SIG-M5 treated with dmso at 0.1 percent for 504 hours (cell line): Measurements from ENCODE around the gene GAB3.
"Not testable (repeated sequence)": the region's sequence is repeated elsewhere in the genome, so short reads cannot be mapped to it uniquely, and the experiment has no call there.

Experiments used
- DNase-seq: peaks from one replicate; lab custom pipeline; 2025; ENCODE audit not compliant: unreplicated experiment; lab: John Stamatoyannopoulos, UW

GAB3 gene

DNA sequence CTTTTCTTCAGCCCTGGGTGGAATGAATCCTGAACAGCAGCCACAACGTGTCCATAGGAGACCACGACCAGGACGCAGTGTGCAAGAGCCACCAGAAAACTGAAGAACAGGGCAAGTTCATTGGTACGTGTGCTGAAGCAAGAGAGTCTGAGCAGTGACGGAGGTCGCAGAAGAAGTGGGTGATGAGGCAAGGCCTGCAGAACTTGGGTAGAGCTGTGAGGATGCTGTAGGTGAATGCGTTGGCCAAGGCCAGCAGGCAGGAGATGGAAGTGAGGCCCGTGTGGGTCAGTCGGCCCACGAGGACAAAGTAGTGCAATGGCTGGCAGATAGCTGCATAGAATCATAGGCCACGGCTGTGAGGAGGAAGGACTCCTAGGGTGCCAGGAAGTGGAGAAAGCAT, 91.9 kb downstream of the GAB3 start:
- no peak for DNase-seq

DNA sequence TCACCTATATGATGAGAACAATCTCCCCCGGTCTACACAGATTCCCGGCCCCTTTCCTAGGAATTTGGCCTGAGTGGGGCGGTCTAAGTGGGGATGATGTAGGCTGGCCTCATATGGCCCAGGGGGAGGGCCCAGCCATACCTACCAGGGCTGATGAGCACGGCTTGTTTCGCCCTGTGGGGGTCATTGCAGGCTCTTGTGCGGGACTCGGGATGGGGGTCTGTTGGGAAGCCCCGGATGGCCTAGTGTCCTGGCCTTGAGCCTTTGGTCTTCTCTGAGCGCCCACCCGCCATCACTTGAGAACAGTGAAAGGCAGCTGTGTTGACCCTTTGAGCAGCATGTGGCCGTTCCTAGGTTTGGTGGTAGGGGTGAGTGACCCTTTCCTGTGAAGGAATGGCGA, 92.7 kb downstream of the GAB3 start:
- DNase-seq, result no peak

DNA sequence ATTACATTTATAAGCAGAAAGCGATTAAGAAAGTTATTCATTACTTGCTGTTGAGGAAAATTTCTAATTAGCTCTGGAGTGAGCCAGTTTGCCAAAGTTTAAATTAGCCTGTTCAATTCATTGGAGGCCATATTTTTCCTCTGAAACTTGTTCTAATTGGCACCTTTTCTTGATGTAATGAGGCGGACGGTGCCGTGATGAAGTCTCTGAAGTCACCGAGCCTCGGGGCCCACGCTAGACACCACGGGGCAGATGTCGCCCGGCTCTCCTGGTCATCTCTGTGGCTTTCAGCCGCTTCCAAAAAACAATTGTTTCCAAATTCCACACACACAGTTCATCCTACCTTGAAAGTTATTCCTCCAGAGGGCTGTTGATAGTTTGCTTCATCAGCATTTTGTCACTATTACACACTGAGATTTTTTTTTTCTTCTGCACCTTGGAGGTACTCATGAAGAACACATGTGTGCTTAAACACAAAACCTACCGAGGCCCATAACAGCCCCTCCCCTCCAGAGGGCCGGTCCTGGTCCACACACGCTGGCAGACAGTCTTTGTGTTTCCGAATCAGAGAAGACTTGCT, 93.6 kb downstream of the GAB3 start:
- DNase-seq, result no peak

DNA sequence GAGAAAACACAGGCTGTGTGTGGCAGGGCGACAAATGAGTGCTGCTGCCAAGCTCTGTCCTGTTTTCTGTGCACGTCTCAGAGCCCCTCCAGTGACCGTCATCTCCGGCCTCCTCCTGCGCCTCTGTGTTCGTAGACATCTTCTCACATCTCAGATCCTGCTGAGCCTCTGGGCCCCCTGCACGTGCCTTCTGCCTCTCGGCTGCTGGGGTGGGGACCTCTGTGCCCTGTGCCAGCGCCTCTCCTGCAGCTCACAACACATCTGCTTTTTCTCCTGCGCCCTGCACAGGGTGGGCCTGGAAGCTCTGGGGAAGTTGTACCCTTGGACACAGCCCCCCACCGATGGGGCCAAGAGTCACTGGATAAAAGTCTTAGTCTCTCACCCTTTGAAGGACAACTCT, 95.1 kb downstream of the GAB3 start:
- DNase-seq, result no peak

DNA sequence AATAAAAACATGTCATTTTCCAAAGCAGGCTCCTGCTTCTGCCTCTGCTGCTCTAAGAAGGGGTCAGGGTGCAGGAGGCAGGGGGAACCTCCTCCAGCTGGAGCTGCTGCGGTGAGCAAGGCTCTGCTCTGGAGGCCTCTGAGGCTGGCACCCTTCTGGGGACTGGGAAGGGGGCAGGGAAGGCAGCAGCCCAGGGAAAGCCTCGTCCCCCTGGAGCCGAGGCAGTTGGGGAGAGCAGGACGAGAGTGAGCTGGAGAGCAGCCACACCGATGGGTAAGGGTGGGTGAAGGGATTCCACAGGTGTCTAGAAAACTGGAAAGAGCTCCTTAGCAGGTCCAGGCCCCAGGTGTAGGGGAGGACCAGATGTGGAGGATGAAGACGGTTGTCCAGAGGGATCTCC, 95.5 kb downstream of the GAB3 start:
- DNase-seq, result no peak

DNA sequence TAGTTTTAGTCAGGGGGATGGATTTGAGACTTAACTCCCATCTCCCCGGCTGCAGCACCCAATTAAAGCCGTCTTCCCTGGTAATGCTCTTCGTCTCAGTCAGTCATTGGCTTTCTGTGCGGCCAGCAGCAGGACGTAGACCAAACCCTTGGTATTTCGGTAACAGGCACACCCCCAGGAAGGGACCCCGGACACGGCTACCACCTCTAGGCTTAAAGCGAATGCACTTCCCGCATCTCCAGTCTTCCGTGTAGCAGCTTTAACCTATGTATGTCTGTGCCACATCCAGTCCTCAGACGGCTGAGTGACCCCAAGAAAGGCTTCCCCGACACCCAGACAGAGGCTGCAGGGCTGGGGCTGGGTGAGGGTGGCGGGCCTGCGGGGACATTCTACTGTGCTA, 96.0 kb downstream of the GAB3 start:
- no peak for DNase-seq

DNA sequence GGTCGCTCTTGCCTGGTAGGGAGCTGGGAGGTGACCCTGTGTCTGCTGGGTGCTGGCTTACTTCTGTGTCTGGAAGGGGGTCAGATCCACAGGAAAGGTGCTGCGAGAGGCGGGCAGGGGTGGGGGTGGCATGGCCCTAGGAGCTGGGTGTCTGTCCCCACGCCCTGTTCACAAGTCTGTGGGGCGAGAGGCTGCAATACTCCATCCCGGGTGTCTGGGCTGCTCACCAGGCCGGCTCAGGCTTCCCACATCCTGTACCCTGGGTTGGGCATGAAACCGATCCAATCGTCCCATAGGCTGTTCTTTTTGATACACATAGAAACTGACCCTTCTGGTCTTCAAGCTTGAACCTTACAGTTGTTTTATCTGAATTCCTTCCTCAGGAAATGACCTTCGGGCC, 96.5 kb downstream of the GAB3 start:
- DNase-seq, result no peak

DNA sequence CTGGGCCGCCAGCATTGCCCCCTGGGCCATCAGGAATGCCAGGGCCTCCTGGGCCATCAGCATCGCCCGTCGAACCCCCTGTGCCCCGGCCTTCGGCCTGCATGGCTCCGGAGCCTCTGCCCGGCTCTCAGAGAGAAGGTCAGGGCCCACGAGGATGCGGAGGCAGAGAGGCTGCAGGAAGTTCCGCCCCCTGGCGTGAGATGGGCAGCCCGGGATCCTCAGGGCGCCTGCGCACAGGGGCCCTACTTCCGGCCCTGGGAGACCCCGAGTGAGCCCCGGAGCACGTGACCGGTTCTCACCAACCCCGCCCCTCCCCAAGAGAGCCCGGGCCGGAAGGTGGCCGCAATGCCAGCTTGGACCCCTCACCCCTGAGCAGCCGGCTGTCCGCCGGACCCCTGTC, 97.5 kb downstream of the GAB3 start, which contains the start of gene CTAG2:
CTAG2 (minus strand) TSS at position 167 of the 400 bp plus-strand sequence; CDS start at position 103, 64 bp downstream.
- DNase-seq, result not testable (repeated sequence)

DNA sequence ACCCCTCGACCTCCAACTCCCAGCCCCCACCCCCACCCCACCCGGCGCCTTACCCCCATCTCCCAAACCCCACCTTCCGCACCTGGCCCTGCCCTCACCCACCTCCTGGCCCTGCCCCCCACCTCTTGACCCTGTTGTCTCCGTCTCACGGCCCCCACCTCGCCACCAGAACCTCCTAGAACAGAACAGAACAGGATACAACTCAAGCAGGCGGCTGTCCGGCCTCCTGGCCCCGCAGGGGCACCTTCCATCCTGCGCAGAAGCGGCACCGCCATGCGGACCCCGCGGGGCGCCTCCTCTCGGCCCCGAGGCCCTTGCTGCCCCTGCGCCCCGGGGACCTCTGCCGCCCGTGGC, 97.9 kb downstream of the GAB3 start:
- DNase-seq, result no peak

DNA sequence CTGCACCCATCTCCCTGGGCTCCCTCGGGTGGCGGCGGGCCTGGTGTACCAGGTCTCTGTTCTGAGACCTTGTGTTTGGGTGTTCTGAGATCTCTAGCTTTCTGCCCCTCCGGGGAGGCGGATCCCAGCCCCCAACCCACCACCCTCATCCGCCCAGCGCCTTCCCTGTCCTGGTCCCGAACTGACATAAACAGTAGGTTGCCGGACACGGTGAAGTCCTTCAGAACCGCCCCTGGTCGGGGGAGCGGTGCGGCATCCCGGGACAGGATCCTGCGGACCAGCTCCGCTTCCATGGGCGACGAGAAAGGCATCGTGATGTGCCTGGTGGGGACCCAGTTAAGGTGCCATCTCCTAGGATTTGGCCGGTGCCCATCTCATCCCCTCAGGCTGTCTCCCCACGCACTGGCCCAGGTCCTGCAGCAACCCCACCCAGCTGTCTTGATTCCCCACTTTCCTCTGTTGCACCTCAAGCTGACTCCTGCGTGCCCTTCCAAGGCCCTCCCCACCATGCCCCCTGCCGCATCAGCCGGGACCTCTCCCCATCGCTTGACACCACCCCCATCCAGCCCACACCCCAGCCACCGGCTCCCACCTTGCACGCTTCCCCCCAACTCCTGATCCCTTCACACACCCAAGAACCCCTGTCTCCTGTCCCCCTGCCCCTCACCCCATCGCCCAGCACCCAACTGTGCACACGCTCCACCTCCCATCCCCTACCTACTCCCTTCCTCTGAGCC, 98.4 kb downstream of the GAB3 start:
- DNase-seq, result no peak

DNA sequence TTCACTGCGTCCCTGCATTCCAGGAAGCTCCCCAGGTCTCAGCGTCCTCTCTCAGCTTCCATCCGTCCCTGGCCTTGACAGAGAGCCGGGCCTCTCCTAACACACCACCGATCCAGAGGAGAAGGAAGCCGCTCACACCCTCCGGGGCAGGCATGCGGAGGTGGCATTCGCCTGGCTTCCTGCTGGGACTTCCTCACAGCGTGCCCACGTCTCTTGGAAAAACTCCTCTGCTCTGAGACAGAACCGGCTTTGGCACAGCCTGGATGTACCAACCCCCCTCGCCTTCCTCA, 100.7 kb downstream of the GAB3 start:
- no peak for DNase-seq

DNA sequence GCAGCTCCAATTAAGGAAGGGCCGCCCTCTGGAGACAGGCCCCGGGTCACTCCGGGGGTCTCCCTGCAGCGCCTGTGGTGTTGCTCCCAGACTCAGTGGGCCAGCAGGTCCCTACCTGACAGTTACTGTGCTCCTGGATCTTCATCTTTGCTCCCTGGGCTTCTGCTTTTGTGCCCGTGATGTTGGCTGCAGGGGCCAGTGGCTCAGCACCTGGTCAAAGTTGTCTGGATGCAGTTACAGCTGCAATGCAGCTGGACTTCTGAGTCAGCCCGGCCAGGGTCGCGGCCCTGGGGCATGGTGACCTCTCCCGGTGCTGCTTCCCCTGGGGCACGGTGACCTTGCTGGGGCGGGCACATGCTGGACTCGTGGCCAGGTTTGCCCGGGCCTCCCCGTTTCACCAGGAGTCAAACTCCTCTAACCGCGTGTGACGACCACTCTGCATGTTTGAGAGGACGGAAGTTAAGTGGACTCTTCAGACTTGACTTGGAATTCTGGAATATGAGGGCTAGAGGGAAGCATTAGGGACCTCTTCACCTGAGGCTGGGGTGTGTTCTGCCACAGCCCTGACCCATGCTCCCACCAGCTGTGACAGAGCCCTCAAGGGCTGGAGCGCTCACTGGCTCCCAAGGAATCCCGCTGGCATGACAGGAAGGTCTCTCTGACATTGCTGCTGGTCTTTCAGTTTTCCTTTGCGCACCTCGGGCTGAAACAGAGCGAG, 101.2 kb downstream of the GAB3 start:
- DNase-seq, result no peak

DNA sequence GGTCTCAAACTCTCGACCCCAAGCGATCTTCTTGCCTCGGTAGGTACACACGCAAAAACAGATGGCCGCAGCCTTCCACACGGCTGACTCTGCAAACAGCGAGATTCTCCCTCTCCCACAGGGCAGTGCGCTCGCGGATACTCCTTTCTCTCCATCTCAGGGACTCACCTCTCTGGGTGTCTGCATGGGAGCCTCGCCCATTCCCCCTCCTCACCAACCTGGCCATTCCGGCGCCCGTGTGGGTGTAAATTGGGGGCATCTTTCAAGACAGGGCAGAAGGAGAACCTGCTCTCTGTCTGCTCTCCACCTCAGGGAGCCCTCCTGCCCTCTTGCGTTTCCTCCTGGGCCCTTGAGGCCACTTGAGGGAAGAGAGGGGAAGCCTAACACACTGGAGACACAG, 101.9 kb downstream of the GAB3 start:
- no peak for DNase-seq

DNA sequence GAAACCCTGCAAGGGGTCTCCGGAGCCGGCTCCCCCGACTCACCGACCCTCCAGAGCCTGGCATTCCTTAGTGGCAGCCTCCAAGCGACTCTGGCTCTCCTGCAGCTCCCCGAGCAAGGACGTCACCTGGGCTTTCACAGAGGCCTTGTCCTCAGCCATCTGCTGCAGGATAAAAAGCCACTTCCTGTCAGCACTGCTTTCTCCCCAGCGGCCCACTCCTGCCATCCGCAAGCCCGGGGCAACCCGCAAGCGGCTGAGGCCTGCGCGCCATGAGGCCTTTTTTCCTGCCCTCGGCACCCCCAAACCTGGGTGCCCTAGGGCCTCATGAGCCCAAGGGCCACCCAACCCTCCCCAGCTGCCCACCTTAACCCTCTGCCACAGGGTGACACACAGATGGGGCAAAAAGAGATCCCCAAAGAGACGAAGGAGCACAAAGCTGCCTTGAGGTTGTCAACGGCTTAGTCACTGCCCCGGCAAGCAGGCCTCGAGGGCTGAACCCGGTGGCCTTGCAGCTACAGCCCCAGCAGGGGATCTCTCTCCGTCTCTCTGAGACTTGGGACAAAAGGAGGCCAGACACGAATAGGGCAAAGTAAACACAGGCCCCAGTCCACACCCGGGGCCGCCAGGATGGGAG, 105.0 kb downstream of the GAB3 start:
- not testable (repeated sequence) for DNase-seq

DNA sequence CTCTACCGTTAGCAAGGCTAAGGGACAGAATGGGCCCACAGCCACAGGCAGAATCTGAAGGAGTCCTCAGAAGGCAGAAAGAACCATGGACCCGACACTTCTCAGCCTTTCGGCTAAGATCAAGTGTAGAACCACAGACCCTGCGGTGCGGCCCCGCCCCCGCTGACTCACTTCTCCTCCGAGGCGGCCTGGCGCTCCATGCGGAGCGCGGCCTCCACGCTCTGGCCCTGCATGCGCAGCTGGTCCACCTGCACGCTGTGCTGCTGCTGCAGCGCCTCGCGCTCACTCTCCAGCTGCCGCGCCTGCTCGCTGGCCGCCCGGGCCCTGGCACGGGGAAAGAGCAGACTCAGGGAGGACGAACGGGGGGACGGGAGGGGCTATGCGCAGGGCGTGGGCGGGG, 107.2 kb downstream of the GAB3 start:
- not testable (repeated sequence) for DNase-seq

DNA sequence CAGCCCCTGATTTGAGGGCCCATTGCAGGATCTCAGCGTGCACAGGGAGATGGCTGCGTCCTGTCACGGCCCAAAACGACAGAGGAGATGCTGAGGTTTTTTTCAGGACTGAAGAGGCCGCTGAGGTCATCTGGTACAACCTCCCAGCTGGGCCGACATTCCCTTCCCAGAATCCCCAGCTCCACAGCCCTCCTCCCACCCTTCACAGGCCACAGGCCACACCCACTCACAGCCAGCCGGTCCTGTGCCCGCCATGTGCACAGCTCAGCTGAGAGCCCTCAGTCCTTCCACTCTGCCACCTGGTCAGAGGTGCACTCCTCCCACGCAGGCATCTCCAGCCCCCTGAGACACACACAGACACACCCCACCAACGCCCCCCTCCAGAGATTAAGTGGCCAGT, 109.1 kb downstream of the GAB3 start:
- not testable (repeated sequence) for DNase-seq

DNA sequence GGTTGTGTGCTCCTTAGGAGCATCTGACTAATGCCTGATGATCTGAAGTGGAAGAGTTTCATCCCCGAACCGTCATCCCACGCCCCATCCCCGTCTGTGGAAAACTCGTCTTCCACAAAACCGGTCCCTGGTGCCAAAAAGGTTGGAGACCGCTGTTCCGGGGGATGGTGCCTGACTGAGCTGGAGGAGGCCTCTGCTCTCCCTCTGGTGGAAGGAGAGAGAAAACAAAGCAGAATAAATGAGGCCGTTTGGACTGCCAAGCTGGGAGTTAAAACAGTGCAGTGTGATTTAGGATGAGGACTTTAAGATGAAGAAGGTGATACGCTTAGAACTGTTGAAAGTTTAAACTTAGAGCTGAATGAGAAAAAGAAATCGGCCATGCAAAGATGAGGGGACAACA, 117.2 kb downstream of the GAB3 start:
- DNase-seq, result not testable (repeated sequence)

DNA sequence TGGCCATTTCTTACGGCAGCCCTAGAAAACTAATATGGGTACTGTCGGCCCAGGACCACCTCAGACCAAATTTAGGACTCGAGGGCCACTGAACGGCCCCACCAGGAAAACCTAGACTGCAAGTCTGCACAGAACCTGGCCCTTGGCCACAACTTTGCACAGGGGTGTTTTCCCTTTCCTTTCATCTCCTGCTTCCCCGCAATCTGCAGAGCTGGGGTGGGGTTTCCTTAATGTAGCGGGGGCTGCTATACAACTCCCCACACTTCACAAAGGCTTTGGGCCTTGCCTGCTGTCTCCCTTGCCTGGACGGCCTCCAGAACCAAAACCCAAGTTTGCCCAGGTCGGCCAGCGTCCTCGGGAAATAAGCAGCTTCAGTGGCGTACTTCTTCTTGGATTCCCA, 119.9 kb downstream of the GAB3 start:
- not testable (repeated sequence) for DNase-seq

DNA sequence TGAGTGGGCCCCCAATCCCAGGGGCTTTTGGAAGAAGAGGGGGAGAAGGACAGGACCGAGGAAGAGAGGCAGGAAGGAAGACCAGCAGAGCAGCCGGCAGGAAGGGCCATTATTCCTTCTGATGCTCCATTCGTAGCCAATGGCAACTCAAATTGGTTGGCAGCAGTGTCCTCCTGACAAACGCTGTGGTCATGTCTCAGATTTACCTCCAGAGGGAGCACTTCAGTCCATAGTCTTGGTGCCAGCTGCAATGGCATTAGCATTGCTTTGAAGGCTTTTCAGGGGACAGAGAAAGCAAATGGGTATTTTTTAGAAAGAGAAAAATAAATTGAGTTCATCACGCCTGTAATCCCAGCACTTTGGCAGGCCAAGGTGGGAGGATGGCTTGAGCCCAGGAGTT, 121.9 kb downstream of the GAB3 start:
- not testable (repeated sequence) for DNase-seq
